NCI-H2107 (cell line): ENCODE measurements around the gene ETS1.
A peak's percentile ranks its signal among the peaks of the same experiment; 100 is the strongest.

Source experiments
- DNase-seq: peaks from one replicate; lab custom pipeline; 2025; lab: John Stamatoyannopoulos, UW

Gene ETS1

GRCh38 chr11:128540469-128540868 is 46.9 kb downstream of the ETS1 start:
- DNase-seq = no peak

DNA sequence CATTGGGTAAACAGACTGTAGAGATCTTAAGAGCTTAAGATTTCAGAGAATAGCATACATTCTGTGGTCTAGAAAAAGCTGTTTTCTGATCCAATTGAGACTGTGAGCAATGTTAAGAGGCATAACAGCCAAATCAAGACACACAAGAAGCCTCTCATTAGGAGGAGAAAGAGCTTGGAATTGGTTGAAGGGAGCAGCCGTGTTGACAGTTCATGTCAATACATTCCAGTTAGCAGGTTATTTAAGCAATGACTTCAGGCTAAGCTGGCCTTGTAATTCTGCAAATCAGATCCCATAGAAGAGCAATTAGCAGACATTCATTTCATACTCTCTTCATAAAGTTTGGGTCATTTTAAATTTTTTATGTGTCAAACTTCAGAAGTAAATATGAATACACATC is 50.9 kb downstream of the ETS1 start:
- DNase-seq = no peak

DNA sequence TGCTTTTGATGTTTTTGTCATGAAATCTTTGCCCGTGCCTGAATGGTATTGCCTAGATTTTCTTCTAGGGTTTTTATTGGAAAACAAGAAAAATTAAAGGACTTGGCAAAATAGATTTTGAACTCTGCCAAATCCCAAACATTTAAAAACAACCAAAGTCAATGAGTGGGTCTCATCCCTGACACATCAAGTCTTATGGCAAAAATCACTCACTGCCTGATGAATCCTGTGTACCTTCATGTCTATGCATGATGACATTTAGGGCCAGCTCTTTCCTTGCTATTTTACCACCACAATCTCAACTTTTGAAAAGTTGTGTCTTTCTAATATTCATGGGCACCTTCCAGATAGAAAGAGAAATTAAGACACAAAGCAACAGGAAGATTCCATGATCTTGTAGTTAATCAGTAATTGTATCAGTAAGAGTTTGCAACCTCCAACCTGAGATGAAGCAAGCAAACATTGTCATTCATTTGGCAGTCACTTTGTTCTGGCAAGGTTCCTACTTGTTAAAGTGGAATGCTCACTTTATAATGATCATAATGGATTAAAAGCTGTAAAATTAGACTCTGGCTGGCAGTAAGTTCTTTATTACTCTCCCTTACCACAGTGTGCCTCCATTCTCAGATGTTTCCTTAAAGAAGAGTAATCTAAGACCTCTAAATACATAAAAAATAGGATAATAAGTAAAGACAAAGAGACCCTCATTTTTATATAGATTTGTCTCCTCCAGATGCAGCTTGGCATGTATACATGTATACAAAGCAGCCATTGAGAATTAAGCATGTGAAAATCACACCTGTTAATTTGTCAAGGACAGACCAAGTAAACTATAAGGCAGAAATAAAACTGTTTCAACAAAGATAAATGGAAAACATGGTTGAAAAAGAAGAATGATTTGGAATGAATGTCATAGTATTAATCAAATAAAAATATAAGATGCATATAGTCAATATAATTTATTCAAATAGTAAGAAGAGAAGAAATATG is 51.6 kb downstream of the ETS1 start:
- DNase-seq = no peak

DNA sequence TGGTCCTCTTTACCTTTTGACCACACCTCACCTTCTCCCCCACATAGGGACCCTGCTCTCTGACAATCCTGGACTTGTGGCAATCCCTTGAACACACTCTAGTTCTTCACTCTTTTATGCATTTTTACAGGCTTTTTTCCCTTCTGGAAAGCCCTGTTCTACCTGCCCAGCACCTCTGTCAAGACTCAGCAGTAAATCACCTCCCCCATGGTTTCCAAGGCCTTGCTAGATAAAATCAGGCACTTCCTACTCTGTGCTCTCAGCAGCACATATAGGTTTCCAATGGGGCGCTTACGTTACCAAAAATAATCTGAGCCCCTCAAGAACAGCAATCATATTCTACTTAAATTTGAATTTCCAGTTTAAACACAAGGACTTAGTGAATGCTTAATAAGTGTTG is 53.9 kb downstream of the ETS1 start:
- no peak for DNase-seq

- no peak for DNase-seq
Observed at GRCh38 chr11:128532572-128533091, 54.7 kb downstream of the ETS1 start.

DNA sequence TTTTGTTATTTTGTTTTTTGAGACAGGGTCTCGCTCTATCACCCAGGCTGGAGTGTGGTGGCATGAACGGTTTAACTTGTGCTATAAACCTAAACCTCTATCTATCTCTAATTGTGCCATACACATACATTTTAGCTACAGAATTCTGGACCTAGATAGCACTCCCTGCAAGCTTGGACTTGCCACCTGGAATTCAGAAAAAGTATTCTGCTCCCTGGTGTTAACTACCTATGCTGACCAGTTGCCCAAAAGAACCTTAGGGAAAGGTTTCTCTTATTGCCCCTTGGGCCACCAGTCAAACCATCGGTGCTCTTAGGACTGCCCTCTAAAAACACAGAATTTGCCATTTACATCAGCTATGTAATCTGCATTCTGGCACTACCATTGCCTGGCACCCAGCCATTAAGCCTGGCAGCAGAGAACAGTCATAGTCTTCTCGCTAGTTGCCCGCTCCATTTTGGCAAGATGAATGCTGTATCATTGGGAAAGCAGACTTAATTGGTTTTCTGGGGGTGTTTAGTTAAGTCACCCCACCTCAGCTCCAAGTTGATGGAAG is 55.3 kb downstream of the ETS1 start:
- no peak for DNase-seq

- DNase-seq = no peak
Observed at GRCh38 chr11:128531588-128531987, 55.8 kb downstream of the ETS1 start.

DNA sequence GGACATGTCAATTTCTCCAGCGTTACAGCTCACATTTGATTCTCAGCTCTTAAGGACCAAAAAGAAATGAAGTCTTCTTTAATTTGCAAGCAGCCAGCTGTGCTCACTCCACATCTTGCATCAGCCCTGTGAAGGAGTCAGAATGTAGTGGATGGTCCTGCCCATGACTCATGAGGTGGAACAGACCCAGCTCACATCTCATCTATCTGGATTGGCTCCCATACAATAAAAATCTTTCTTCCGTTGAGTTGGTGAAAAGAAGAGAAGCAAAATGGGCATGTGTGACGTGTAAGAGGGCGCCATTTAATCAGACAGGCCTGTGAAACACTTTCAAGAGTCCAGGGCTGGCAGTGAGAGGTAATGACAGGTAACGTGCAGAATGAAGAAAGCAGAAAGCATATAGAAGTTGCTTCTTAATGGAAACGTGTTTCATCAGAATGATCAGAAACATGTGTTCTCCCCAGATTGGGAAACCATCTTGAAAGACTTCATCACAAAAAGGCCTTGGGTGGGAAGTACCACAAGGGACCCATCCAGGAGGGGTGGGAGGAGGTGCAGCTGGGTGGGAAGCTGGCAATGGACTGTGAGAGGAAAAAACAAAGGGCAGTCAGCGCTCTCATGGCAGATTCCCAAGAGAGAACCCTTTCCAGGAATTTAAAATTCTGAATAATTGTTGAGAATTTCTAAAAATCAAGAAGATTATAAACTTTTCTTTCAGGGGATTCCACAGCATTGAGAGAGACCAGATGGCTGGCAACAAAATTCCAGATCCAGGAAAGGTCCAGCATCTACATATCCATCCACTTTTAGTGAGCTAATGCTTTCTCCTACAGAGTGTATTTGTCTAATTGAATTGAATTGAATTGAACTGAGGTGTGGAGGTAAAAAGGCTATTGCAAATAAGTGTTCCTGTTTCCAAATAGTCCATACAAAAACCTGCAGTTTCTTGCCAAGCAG is 57.0 kb downstream of the ETS1 start:
- DNase-seq = no peak

GRCh38 chr11:128528294-128528693 is 59.1 kb downstream of the ETS1 start:
- no peak for DNase-seq

- no peak for DNase-seq
Observed at GRCh38 chr11:128527046-128527445, 60.3 kb downstream of the ETS1 start.

DNA sequence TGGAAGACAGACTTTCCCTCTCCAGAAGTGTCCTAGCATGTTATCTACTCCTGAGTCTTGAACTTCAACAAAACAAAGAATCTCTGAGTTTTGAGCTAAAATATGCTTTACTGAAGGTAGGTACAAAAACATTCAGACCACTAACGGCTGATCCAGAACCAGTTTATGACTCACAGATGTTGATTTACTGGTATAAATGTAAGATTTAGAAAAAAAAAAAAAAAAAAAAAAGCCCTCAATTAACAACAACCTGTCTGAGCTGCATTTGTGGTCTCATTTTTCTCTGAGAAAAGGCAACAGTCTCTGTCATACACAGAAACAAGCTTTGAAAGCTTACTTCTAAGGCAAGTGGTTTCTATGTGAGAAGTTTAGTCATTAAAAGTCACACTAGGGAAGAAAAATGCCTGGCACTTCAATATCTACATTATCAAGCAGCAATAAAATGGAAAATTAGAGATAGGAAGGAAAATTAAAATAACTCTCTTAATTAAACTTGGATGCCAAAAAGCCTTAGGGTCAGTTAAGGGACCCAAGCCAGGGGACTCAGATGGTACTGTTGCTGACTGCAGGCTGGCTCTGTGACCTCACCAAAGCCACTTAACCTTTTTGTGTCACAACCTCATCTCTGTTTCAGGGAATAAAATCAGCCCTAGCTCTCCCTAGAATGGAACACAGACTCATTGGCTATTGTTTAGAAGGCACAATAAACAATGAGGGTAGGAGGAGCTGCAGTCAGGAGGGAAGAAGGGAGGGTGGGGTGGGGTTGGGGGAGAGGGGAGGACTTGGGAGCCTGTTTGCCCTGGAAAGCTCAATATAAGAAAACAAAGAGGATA is 61.7 kb downstream of the ETS1 start:
- no peak for DNase-seq

GRCh38 chr11:128524172-128524571 is 63.2 kb downstream of the ETS1 start:
- DNase-seq = no peak

- no peak for DNase-seq
Observed at GRCh38 chr11:128523641-128524040, 63.7 kb downstream of the ETS1 start.

DNA sequence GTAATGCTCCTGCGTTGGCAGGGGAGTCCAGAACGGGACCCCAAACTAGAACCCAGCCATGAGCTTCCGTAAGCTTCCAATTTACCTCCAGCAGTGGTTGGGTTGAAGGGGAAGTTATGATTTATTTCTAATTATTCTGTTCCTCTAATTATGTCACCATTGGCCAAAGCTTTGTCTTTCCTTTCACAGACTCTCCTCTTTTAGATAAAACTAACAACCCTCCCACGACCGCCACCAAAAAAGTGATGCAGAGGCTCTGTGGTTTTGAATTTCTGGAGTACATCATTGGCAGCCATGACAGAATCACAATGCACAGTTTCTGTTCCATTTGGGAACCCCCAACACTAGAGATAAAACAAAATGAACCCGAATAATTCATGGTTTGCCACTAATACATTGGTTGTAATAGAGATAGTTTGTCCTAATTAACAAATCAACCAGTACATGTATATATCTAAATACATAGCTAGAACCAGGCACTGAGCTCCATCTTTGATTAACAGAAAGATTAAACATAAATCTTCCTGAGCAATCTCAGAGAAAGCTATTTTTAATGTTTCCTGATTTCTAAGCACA is 64.3 kb downstream of the ETS1 start:
- no peak for DNase-seq

DNA sequence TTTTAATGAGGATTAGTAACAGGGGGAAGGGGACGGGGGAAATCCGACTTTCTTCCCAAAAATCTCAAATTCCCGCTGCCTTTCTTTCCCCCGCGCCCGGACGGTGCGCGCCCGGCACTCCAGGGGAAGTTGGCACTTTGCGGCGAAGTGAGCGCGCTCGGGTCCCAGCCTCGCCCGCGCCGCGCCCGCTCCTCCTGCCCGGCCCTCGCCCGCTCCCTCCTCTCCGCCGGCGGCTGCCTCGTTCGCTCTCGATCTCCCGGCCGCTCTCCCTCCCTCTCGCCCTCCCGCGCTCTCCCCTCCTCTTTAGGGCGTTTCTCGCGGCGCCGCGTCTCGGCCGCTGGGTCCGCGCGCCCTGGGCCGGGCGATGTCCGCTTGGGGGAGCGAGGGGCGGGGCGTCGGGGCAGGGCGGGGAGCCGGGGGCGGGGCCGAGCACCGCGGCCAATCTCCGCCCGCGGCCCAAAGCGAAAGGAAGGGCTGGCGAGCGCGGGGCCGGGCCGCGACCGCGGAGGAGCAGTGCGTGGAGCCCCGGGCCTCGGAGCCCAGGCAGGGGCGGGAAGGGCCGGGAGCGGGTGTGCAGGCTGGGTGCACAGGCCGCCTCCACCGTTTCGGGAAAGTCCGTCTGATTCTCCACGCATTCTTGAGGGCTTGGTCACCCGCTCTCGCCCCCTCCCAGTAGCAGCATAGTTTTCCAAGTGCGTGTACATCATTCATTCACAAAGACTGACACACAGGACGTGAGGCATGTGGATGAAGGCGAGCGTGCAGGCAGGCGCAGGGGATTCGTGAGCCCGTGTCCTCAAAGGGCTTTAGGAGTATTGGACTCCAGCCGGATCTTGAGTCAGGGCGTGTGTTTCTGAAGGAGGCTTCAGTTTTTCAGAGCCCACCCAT is 65.1 kb downstream of the ETS1 start:
- peak; percentile 58 for DNase-seq

- DNase-seq = no peak
Observed at GRCh38 chr11:128521682-128522054, 65.7 kb downstream of the ETS1 start.

DNA sequence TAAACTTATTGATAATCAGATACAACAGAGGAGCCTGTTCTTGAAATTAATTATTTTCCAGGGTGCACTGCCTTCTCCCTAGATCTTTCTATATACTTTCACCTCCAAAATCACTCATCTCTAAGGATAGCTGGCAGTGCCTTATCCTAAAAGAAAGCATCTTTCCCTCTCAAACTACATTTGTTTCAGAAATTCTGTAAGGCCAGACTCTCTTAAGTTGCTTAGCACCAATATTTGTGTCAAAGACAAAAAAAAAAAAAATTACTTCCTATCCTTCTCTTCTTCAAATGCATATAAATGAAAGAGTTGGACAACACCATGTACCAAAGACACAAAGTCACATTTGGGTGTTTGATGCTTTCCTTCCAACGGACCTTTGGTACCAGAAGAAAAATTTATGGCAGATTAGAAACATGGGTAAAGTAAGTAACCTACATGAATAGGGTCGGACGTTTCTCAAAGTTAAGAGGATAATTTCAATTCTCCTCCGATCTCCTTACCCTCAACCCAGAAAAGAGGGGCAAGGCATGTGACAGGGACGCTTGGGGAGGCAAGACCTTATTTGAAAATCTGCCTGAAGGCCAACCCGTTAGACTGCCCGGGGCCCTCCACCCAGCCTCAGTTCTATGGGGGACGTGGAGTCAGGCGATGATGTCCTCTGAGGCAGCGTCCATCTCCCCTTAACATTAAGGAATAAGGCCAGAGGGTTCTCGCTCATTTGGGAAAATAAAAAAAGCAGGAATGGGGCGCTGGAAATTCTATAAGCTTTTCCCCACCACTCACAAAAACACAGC is 66.3 kb downstream of the ETS1 start:
- DNase-seq = no peak

GRCh38 chr11:128520206-128520887 is 67.0 kb downstream of the ETS1 start:
- DNase-seq = no peak
